GM12865 (cell line): ENCODE results near the gene CCL27.
A peak's percentile ranks its signal among the peaks of the same experiment; 100 is the strongest.

Source experiments
- DNase-seq: peaks from one replicate; pipeline ENCODE4 v3.0.0; 2010; ENCODE audit warnings: low read depth
- H3K4me3 ChIP-seq: 2 replicates; pipeline ENCODE4 v1.5.1; 2011; ENCODE audit warnings: mild to moderate bottlenecking, low read depth, low read length, control low read depth
- CTCF ChIP-seq: IDR thresholded peaks from 2 replicates; pipeline ENCODE4 v1.5.1; 2011; ENCODE audit warnings: low read length, control low read depth, low read depth, inconsistent platforms; ENCODE audit not compliant: insufficient read depth; ENCODE audit errors: missing control alignments

CCL27 gene

GRCh38 chr9:34701023-34701768 is 38.7 kb upstream of the CCL27 start:
- DNase-seq, result peak; percentile 54
- H3K4me3 ChIP-seq, result peak overlapping the region; percentile 21; the same call in 1 of the 2 replicates
- peak; percentile 74 for TF ChIP-seq CTCF

DNA sequence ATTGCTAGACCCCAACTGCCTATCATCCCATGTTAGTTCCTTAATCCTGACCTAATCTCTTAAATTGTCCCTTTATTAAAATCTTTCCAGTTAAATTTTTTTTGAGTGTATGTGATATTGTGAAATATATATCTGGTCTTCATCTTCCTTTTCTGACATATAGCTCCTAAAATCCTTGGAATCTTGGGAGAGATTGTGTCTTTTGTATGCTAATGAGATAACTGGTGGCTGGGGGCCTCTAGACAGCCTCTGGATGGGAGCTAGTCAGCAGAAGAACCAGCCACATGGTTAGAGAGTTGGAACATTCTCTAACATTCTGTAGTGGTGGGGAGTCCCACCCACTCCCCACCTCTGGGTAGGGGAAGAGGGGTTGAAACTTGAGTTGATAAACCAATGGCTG is 32.4 kb upstream of the CCL27 start:
- TF ChIP-seq CTCF, result no peak
- no peak for DNase-seq
- no peak overlapping the region for H3K4me3 ChIP-seq

DNA sequence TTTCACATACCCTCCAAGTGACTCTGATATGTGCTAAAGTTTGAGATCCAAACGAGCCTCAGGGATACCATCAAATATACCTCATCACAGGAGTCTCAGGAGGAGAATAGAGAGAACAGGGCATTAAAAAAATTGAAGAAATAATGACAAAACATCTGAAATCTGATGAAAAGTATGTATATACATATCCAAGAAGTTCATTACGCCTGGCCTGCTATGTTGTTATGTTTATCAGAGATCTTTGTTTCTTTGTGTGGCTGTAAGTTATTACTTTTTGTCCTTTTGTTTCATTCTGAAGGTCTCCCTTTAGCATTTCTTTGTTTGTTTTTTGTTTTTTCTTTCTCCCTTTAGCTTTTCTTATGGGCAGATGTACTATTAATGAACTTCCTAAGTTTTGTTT is 31.1 kb upstream of the CCL27 start:
- no peak overlapping the region for H3K4me3 ChIP-seq
- TF ChIP-seq CTCF, result no peak
- no peak for DNase-seq

- H3K4me3 ChIP-seq, result no peak overlapping the region
- TF ChIP-seq CTCF, result no peak
- no peak for DNase-seq
Observed at GRCh38 chr9:34691936-34692315, 29.5 kb upstream of the CCL27 start.

DNA sequence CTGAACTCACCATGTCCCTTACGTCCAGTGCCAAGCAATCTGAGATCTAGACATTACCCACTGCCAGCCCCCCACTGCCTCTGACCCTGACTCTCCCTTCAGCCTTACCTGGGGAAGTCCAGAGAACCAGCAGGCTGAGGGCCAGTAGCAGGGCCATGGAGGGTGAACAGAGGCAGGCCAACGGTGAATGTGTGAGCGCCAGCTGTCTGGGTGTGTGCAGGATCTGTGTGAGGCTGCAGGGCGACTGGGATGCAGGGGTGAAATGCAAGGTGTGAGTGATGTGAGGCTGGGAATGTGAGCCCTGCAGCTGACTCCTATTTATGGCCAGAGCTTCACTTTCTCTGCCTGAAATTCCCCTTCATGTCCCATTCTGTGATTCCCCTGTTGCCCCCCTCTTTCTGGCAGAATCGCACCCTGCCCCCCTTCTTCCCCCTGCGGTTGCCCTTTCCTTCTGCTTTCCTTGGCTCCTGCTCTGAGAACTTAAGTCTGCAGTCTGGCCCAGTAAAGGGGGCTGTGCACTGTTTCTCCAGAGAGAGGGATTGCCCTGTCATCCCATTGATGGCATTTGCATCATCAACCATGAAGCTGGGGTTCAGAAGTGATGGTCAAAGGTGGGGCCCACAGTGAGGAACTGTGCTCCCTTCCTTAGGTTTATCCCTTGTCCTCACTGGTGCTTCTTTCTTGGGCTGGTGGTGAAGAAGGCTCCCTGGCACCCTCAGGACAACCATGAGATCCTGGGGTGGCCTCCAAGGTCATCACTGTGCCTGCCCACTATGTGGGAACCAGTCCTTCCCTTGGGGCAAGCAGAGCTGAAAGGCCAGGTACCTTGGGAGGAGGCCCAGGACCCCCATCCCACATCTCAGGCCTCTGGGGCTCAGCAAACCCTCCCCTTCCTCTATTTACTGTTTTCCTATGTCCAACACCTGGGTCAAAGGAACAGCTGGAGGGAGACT is 28.8 kb upstream of the CCL27 start, which contains the start of gene CCL19:
Gene CCL19, minus strand, starts transcription at position 294 of the 953 bp plus-strand sequence. Its CDS starts 137 bp downstream, at position 157.
- DNase-seq, result no peak

GRCh38 chr9:34689512-34689911 is 27.1 kb upstream of the CCL27 start:
- DNase-seq, result no peak
- H3K4me3 ChIP-seq, result no peak overlapping the region
- no peak for TF ChIP-seq CTCF

More for the DNA sequence above, 28.8 kb upstream of the CCL27 start, which contains the start of gene CCL19:
- H3K4me3 ChIP-seq, result no peak within 1 kb of the TSS
- no peak for TF ChIP-seq CTCF
